GM20431 (cell line): ENCODE measurements around the gene FOXP3.

ENCODE experiments used
- in situ Hi-C: fragments of 300-500 bp; cut with MseI, MboI; formaldehyde crosslinking; loops from one replicate; pipeline ENCODE4 v1.15.0; 2020; ENCODE audit warnings: low sequenced_read_pairs; ENCODE audit not compliant: unreplicated experiment

Gene FOXP3

GRCh38 chrX:49254639-49255038 lies 9.9 kb downstream of the FOXP3 start:
- in situ Hi-C loops: no loop called here

- in situ Hi-C loops: no loop called here
These were observed 13.2 kb downstream of the FOXP3 start for GRCh38 chrX:49251325-49251724.

DNA sequence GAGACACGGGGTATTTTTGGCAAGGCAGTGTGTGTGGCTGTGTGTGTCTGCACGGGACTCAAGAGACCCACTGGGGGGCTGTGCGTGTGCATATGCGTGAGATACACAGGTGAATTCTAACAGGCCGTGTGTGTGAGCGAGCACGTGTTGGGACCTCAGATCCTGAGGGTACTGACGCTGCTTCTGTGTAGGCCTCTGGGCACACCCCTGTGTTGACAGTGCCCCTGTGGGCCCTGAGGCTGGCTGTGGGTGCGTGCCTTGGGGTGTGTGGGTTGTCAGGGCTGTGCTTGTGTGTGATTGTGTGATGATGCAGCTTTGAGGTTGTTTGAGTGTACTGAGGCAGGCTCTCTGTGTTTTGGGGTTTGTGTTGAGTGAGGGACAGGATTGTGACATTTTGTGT lies 13.9 kb downstream of the FOXP3 start:
- in situ Hi-C loops: no loop called here

DNA sequence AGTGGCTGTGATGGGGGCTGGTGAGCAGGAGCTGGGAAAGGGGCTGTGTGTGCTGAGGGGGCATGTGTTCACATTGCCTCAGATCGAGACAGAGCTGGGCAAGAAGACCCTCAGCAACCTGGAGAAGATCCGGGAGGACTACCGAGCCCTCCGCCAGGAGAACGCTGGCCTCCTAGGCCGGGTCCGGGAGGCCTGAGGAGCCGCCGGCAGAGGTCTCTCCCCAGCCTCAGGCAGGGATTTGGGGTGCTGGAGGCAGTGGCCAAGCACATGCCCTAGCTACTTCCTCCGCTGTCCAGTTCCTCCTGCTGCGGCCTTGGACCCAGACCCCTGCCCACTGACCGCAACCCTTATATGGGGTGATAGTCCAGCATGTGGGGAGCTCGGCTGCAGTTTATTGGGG lies 14.4 kb downstream of the FOXP3 start:
- in situ Hi-C loops: no loop called here

DNA sequence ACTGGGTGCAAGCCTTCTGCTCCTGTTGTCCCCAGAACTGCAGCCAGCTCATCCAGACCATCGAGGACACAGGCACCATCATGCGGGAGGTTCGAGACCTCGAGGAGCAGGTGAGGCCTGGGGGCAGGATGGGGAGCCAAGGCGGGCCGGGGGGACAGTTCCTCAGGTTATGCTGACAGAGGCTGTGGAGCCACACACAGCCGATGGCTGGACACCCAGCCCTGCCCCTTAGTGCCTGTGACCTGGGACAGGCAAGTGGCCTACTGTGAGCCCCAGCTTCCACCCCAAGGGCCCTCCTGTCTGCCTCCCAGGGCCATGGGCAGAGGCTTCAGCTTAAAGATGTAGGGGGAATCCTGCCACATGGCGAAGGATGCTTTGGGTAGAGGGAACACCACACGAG lies 14.9 kb downstream of the FOXP3 start:
- in situ Hi-C loops: no loop called here

DNA sequence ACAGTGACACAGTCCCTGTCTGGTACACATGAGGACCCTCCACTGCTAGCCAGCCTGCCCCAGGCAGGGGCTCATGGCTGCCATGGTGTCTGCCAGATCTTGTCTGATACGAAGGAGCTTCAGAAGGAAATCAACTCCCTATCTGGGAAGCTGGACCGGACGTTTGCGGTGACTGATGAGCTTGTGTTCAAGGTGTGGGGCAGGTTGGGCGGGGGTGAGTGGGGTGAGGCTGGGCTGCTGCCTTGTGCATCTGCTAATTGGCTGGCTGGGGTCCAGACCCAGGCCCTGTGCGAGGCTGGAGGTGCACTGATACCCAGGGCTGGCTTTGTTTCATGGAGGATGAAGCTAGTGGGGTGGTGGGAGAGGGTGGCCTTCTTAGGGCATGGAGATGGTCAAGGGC lies 15.4 kb downstream of the FOXP3 start:
- in situ Hi-C loops: no loop called here

GRCh38 chrX:49247916-49248811 lies 16.3 kb downstream of the FOXP3 start:
- in situ Hi-C loops: no loop called here

- in situ Hi-C loops: no loop called here
These were observed 17.2 kb downstream of the FOXP3 start for GRCh38 chrX:49247346-49247745.

DNA sequence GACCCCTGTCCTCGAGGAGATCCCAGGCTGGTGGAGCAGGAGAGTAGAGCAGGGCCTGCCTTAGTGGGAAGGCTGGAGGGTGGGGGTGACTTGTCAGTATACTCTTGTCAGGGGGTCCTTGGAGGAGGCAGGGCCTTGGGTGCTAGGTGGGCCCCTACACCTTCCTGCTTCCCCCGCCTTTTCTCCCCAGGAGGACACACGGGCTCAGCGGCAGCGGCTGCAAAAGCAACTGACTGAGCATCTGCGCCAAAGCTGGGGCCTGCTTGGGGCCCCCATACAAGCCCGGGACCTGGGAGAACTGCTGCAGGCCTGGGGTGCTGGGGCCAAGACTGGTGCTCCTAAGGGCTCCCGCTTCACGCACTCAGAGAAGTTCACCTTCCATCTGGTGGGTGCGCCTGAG lies 18.0 kb downstream of the FOXP3 start:
- in situ Hi-C loops: no loop called here

DNA sequence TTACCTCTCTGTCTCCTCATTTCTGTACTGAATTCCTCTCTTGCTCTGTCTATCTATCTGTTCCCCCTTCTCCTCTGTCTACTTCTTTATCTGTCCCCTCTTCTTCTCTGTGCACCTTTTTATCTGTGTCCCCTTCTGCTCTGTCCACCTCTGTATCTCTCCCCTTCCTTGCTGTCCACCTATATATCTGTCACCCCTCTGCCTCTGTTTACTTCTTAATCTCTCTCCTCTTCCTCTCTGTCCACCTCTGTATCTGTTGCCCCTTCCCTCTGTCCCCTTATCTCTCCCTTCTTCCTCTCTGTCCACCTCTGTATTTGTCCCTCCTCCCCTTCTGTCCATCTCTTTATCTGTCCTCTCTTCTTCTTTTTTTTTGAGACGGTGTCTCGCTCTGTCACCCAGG lies 20.3 kb downstream of the FOXP3 start:
- in situ Hi-C loops: no loop called here

DNA sequence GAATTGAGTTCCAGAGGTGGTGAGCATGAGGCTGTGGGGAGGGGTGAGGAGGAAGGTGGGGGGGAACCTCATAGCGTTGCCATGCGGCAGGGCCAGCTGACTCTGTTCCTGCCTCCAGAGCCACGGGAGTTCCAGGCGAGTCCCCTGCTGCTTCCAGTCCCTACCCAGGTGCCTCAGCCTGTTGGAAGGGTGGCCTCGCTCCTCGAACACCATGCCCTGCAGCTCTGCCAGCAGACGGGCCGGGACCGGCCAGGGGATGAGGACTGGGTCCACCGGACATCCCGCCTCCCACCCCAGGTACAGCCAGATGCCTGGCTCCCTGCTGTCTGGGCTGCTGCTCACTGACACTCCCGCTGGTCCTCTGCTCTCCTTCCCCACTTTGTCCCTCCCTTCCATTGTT lies 21.3 kb downstream of the FOXP3 start:
- in situ Hi-C loops: no loop called here

DNA sequence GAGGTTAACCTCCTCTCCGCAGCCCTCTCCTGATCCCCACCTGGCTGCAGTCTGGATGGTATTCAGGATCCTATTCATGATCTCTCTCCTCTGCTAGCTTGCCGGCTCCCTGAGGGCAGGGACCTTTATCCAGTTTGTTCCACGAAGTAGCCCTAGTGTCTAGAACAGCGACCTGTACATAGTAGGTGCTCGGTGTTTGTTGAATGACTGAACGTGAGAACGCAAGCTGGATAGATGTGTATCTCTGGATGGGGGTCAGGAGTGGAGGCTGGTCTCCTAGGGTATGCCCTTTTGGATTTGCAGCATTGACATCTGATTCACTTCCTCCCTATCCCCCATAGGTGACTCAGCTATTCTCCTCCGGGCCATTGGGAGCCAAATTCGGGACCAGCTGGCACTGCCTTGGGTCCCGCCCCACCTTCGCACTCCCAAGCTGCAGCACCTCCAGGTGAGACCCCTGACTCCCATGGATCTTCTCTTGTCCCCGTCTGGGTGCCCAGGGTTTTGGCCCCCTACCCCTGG lies 21.9 kb downstream of the FOXP3 start:
- in situ Hi-C loops: no loop called here

- in situ Hi-C loops: no loop called here
These were observed 25.8 kb downstream of the FOXP3 start for GRCh38 chrX:49238735-49239134.

DNA sequence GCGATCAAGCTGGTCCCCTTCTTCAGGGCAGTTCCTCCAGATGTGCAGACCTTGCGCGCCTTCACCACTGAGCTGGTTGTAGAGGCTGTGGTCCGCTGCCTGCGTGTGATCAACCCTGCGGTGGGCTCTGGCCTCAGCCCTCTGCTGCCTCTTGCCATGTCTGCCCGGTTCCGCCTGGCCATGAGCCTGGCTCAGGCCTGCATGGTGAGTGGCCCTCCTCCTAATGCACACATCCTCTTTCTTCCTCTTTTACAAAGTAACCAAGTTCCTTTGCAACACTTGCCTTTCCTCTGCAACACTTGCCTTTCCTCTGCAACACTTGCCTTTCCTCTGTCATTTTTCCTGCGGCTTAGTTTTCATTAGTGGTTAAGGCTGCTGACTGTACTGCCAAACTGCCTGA lies 27.4 kb downstream of the FOXP3 start:
- in situ Hi-C loops: no loop called here

- in situ Hi-C loops: no loop called here
These were observed 30.5 kb downstream of the FOXP3 start for GRCh38 chrX:49233887-49234555.

GRCh38 chrX:49233176-49233575 lies 31.3 kb downstream of the FOXP3 start, which contains the start of gene CACNA1F:
Gene CACNA1F (minus strand): TSS chrX:49233340. CDS start chrX:49233309, 31 bp downstream.
- in situ Hi-C loops: no loop called here

GRCh38 chrX:49232525-49232924 lies 32.0 kb downstream of the FOXP3 start:
- in situ Hi-C loops: no loop called here

GRCh38 chrX:49231333-49232000 lies 33.0 kb downstream of the FOXP3 start:
- in situ Hi-C loops: no loop called here

- in situ Hi-C loops: no loop called here
These were observed 33.8 kb downstream of the FOXP3 start for GRCh38 chrX:49230500-49231232.

DNA sequence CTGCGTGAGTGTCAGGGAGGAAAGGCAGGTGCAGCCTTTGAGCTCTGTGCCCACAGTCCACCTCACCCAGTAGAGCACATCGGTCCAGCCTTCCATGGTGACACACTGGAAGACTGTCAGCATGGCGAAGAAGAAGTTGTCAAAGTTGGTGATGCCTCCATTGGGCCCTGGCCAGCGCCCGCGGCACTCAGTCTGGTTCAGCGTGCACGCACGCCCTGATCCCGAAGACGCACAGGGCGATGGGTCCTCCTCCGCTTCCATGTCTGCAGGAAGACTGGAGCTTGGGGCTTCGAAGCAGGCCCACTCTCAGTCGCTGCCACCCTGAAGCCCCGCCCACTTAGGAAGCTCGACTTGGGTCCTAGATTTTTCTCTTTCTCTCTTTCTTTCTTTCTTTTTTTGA lies 36.3 kb downstream of the FOXP3 start:
- in situ Hi-C loops: no loop called here
